Tibial nerve (tissue), 4 donors: ENCODE results near the gene INPPL1. TPM values are rescaled to one million over a fixed set of nuclear protein-coding genes. Genes with fewer than 3 reads are reported as not detected.

Source experiments
- DNase-seq, 2 donors: peaks; one replicate each; pipeline ENCODE4 v3.0.0-alpha.2; 2019; ENCODE audit warnings: low spot score in 2 of 2
- H3K27ac ChIP-seq, 4 donors: fragments of 200-600 bp; sonication (generic) in 3 of 4; one replicate each; pipeline ENCODE4 v1.5.1; 2017 to 2019; ENCODE audit warnings: mild to moderate bottlenecking in 1 of 4
- H3K27me3 ChIP-seq, 2 donors: fragments of 200-600 bp; sonication (generic) in 1 of 2; one replicate each; pipeline versions ENCODE4 v1.5.1 to v1.6.0; 2017 to 2019
- H3K36me3 ChIP-seq, 3 donors: fragments of 200-600 bp; sonication (generic); one replicate each; pipeline ENCODE4 v1.5.1; 2018 to 2019
- H3K4me1 ChIP-seq, 4 donors: fragments of 200-600 bp; sonication (generic) in 3 of 4; one replicate each; pipeline ENCODE4 v1.5.1; 2017 to 2019
- H3K4me3 ChIP-seq, 4 donors: fragments of 200-600 bp; sonication (generic) in 3 of 4; one replicate each; pipeline ENCODE4 v1.5.1; 2017 to 2019; ENCODE audit warnings: mild to moderate bottlenecking in 1 of 4, moderate library complexity in 1 of 4
- H3K9me3 ChIP-seq, 4 donors: fragments of 200-600 bp; sonication (generic) in 3 of 4; one replicate each; pipeline ENCODE4 v1.5.1; 2017 to 2019
- CTCF ChIP-seq, 5 experiments: fragments of 200-600 bp in 3 of 5; fragments of 450-650 bp in 2 of 5; sonication (generic) in 3 of 5; IDR thresholded peaks; one replicate each; pipeline ENCODE4 v1.5.1; 2016 to 2019; ENCODE audit warnings: antibody characterized with exemption in 5 of 5, mild to moderate bottlenecking in 3 of 5, moderate library complexity in 2 of 5
- EP300 ChIP-seq, 2 donors: sonication (generic); formaldehyde crosslinking; IDR thresholded peaks; one replicate each; pipeline ENCODE4 v1.6.1; 2017; ENCODE audit warnings: antibody characterized with exemption in 2 of 2, mild to moderate bottlenecking in 1 of 2
- POLR2A ChIP-seq, 2 donors: fragments of 450-650 bp; IDR thresholded peaks; one replicate each; pipeline ENCODE4 v1.6.1; 2017; ENCODE audit warnings: antibody characterized with exemption in 2 of 2, mild to moderate bottlenecking in 2 of 2, moderate library complexity in 2 of 2
- WGBS, 2 donors: methylation state at CpG; one replicate each; pipeline ENCODE4 v1.1.5; 2018; 5-methylcytosine and 5-hydroxymethylcytosine counted together
- total RNA-seq, 4 donors: library from RNA; depleted of rRNA; stranded (reverse); fragments of >200 nt; gene quantifications; one replicate each; pipeline ENCODE4 v1.1.0, GENCODE V29; 2016

Gene INPPL1
- total RNA-seq, 4 donors from 2014 or later, result 73.6 to 137 (median 94.8) TPM

- Histone ChIP-seq H3K9me3 (no peaks in the 10 kb centered on the region), H3K36me3 (no peaks in the 10 kb centered on the region), H3K27me3 (peaks cover 0 to 75% of the 10 kb centered on the region in 2 donors), H3K4me3 (peak overlapping the region in 1 of 4 donors; percentile 11), H3K27ac (no peak overlapping the region), H3K4me1 (peaks cover 0 to 43% (median 23%) of the 10 kb centered on the region in 4 donors)
- no peak for DNase-seq
- WGBS, 2 donors, result 32 to 41% methylated on average over 32 to 43 of the region's 58 CpGs
- TF ChIP-seq EP300 (IDR thresholded peaks at IDR 0.05) (no peak), POLR2A (IDR thresholded peaks at IDR 0.05) (no peak), CTCF (IDR thresholded peaks at IDR 0.05) (no peak)
These were observed 18.8 kb downstream of the INPPL1 start for GRCh38 chr11:72243173-72244059.

- Histone ChIP-seq H3K4me3 (peak within 1 kb of the TSS in 1 of 4 donors; percentile 11), H3K27me3 (peaks cover 0 to 81% of the 10 kb centered on the region in 2 donors), H3K27ac (no peak within 1 kb of the TSS), H3K4me1 (peaks cover 0 to 37% (median 20%) of the 10 kb centered on the region in 4 donors), H3K9me3 (no peaks in the 10 kb centered on the region), H3K36me3 (no peaks in the 10 kb centered on the region)
- no peak for DNase-seq
- TF ChIP-seq POLR2A (IDR thresholded peaks at IDR 0.05), result no peak
- no peak for TF ChIP-seq CTCF (IDR thresholded peaks at IDR 0.05)
- no peak for TF ChIP-seq EP300 (IDR thresholded peaks at IDR 0.05)
- WGBS, 2 donors, result 0 to 4% methylated on average over 2 to 24 of the region's 37 CpGs
These were observed 19.4 kb downstream of the INPPL1 start, which contains the start of gene PHOX2A for GRCh38 chr11:72244060-72244360. TSS of gene PHOX2A (minus strand) at chr11:72244176. CDS start at chr11:72244004, 172 bp downstream.

GRCh38 chr11:72244361-72245262 is 20.0 kb downstream of the INPPL1 start:
- H3K27ac ChIP-seq, result no peak overlapping the region
- 8 to 11% methylated on average over 39 to 44 of the region's 46 CpGs for WGBS, 2 donors
- no peaks in the 10 kb centered on the region for H3K36me3 ChIP-seq
- H3K4me3 ChIP-seq, result peak overlapping the region in 1 of 4 donors; percentile 11
- TF ChIP-seq POLR2A (IDR thresholded peaks at IDR 0.05) (no peak), CTCF (IDR thresholded peaks at IDR 0.05) (no peak), EP300 (IDR thresholded peaks at IDR 0.05) (no peak)
- no peaks in the 10 kb centered on the region for H3K9me3 ChIP-seq
- DNase-seq, result no peak
- peaks cover 0 to 31% (median 15%) of the 10 kb centered on the region in 4 donors for H3K4me1 ChIP-seq
- peaks cover 0 to 85% of the 10 kb centered on the region in 2 donors for H3K27me3 ChIP-seq

GRCh38 chr11:72245263-72245816 is 20.8 kb downstream of the INPPL1 start:
- no peak overlapping the region for H3K27ac ChIP-seq
- 19 to 27% methylated on average over 19 of the region's 19 CpGs for WGBS, 2 donors
- H3K4me1 ChIP-seq, result peaks cover 0 to 24% (median 10%) of the 10 kb centered on the region in 4 donors
- no peak for TF ChIP-seq CTCF (IDR thresholded peaks at IDR 0.05)
- no peak for TF ChIP-seq EP300 (IDR thresholded peaks at IDR 0.05)
- no peak for TF ChIP-seq POLR2A (IDR thresholded peaks at IDR 0.05)
- peaks cover 0 to 88% of the 10 kb centered on the region in 2 donors for H3K27me3 ChIP-seq
- H3K4me3 ChIP-seq, result no peak overlapping the region
- DNase-seq, result no peak
- no peaks in the 10 kb centered on the region for H3K36me3 ChIP-seq
- H3K9me3 ChIP-seq, result no peaks in the 10 kb centered on the region
